Progenitor cell of endocrine pancreas (in vitro differentiated cells): ENCODE data around the gene CEP89. TPM values are rescaled to one million over a fixed set of nuclear protein-coding genes. Genes with fewer than 3 reads are reported as not detected.

Experiments used
- DNase-seq: peaks from one replicate; pipeline ENCODE4 v3.0.0; 2021; ENCODE audit warnings: low spot score; ENCODE audit not compliant: unreplicated experiment
- H3K27ac Mint-ChIP-seq: 2 replicates; pipeline ENCODE4 v1.8.0; 2021; ENCODE audit warnings: mild to moderate bottlenecking, moderate library complexity, mixed read lengths
- H3K27me3 Mint-ChIP-seq: 2 replicates; pipeline ENCODE4 v1.8.0; 2021; ENCODE audit warnings: mixed read lengths
- H3K36me3 Mint-ChIP-seq: 2 replicates; pipeline ENCODE4 v1.8.0; 2022; ENCODE audit warnings: mixed read lengths; ENCODE audit not compliant: insufficient read depth
- H3K4me1 Mint-ChIP-seq: 2 replicates; pipeline ENCODE4 v1.8.0; 2021; ENCODE audit warnings: low read depth, mixed read lengths
- H3K4me3 Mint-ChIP-seq: 2 replicates; pipeline ENCODE4 v1.8.0; 2021; ENCODE audit warnings: low read depth, mild to moderate bottlenecking, moderate library complexity, mixed read lengths
- H3K9me3 Mint-ChIP-seq: 2 replicates; pipeline ENCODE4 v1.8.0; 2021; ENCODE audit warnings: low read depth, mixed read lengths
- CTCF ChIP-seq: fragments of 200-600 bp; sonication (generic); IDR thresholded peaks from one replicate; pipeline ENCODE4 v1.5.0; 2021; ENCODE audit warnings: antibody characterized with exemption, mild to moderate bottlenecking; ENCODE audit not compliant: unreplicated experiment
- total RNA-seq: library from RNA; stranded (reverse); gene quantifications from 2 replicates; pipeline ENCODE4 v1.2.1, GENCODE V29; 2021

The CEP89 gene
- total RNA-seq, 1 donor from 2014 or later: 47.3 TPM

- Mint-ChIP-seq H3K4me1 (peaks cover 2% of the 10 kb centered on the region), H3K9me3 (no peaks in the 10 kb centered on the region), H3K27me3 (no peaks in the 10 kb centered on the region), H3K27ac (no peak overlapping the region), H3K4me3 (no peak overlapping the region), H3K36me3 (peaks cover 10% of the 10 kb centered on the region)
- no peak for DNase-seq
- TF ChIP-seq CTCF: no peak
Measured at GRCh38 chr19:32831611-32832010, 140.1 kb downstream of the CEP89 start.

- no peak for DNase-seq
- Mint-ChIP-seq H3K4me3 (no peak overlapping the region), H3K36me3 (peaks cover 10% of the 10 kb centered on the region), H3K9me3 (no peaks in the 10 kb centered on the region), H3K27ac (no peak overlapping the region), H3K4me1 (peaks cover 2% of the 10 kb centered on the region), H3K27me3 (no peaks in the 10 kb centered on the region)
- no peak for TF ChIP-seq CTCF
Measured at GRCh38 chr19:32830231-32831014, 141.3 kb downstream of the CEP89 start.

- Mint-ChIP-seq H3K27me3 (peaks cover 9% of the 10 kb centered on the region), H3K9me3 (no peaks in the 10 kb centered on the region), H3K4me3 (no peak overlapping the region), H3K27ac (no peak overlapping the region), H3K4me1 (peaks cover 7% of the 10 kb centered on the region), H3K36me3 (peaks cover 10% of the 10 kb centered on the region)
- no peak for TF ChIP-seq CTCF
- no peak for DNase-seq
Measured at GRCh38 chr19:32829345-32829896, 142.3 kb downstream of the CEP89 start.

GRCh38 chr19:32828643-32829344 is 143.0 kb downstream of the CEP89 start:
- peaks cover 15% of the 10 kb centered on the region for H3K27me3 Mint-ChIP-seq
- H3K4me3 Mint-ChIP-seq: no peak overlapping the region
- peaks cover 10% of the 10 kb centered on the region for H3K36me3 Mint-ChIP-seq
- DNase-seq: no peak
- H3K9me3 Mint-ChIP-seq: no peaks in the 10 kb centered on the region
- H3K27ac Mint-ChIP-seq: peak overlapping the region; percentile 60
- H3K4me1 Mint-ChIP-seq: peaks cover 7% of the 10 kb centered on the region
- no peak for TF ChIP-seq CTCF

GRCh38 chr19:32828139-32828538 is 143.6 kb downstream of the CEP89 start:
- no peak for DNase-seq

More at GRCh38 chr19:32828139-32828538, 143.6 kb downstream of the CEP89 start:
- no peak for TF ChIP-seq CTCF
- peaks cover 10% of the 10 kb centered on the region for H3K36me3 Mint-ChIP-seq
- H3K4me3 Mint-ChIP-seq: no peak overlapping the region
- peaks cover 7% of the 10 kb centered on the region for H3K4me1 Mint-ChIP-seq
- H3K27me3 Mint-ChIP-seq: peaks cover 19% of the 10 kb centered on the region
- no peak overlapping the region for H3K27ac Mint-ChIP-seq
- no peaks in the 10 kb centered on the region for H3K9me3 Mint-ChIP-seq
